GM21723 (cell line): ENCODE measurements around the gene THAP9.

Experiments
- ATAC-seq: cut with Tn5 transposase; IDR thresholded peaks from one replicate; pipeline ENCODE4 v1.9.1; 2021; ENCODE audit warnings: mild to moderate bottlenecking, moderate library complexity; ENCODE audit not compliant: unreplicated experiment

THAP9 gene

DNA sequence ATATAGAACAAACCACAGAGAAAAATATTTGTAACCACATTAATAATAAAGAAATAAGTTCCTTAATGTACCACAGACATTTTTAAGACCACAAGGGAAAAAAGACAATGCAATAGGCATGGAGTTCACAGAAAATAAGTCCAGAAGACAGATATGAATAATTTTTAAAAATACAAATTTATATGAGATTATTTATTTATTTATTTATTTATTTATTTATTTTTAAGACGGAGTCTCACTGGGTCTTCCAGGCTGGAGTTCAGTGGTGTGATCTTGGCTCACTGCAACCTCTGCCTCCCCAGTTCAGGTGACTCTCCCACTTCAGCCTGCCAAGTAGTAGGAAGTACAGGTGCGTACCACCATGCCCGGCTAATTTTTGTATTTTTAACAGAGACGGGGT is 53.7 kb downstream of the THAP9 start:
- no peak for ATAC-seq

DNA sequence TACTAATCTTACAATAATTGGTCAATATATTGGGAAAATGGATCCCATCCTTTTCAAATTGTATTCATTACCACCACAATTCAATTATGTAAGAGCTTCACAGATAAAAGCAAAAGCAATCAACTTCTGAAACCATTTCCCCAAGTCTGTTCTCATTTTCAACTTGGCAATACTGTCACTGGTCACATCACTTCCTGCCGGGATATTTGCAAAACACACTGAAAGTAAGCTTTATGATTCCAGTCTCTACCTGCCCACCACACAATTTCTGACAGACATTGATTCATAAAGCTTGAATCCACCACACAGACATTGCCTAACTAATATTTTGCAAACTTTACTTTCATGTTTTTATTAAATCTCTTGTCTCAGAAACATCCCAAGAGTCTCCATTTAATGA is 56.5 kb downstream of the THAP9 start:
- ATAC-seq = no peak

DNA sequence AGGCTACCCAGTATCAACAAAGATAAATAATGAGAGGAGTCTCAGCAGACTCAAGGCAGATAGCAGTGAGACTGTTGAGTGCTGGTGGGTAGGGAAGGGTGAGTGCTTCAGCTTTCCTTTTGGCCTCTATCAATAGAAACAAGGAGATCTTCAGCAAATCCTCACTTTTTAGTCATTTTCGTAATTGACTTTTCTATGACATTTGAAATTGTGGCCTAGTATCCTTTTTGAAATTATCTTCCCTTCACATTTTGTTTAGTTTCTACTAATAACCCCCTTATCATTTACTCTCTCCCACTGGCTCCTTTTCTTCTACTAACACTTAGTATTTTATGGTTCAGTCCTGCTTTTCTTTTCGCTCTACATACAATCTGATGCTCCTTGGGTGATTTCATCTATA is 65.2 kb downstream of the THAP9 start:
- no peak for ATAC-seq

DNA sequence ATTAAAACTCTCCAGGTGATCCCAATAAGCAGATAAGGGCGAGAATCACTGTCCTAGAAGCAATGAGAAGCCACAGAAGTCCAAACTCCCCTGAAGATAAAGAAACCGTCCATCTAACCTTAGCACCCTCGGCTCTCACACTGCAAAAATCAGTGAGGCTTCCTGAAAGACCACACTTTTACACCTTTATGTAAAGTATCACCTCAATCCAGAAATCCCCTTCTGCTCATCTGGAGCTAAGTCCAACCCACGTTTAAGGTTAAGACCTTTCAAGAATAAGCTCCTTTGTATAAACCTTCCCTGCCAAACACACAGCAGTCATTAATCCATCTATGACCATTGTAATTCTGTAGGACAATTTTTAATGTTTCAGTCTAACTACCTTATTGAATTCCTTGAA is 68.4 kb downstream of the THAP9 start:
- no peak for ATAC-seq

DNA sequence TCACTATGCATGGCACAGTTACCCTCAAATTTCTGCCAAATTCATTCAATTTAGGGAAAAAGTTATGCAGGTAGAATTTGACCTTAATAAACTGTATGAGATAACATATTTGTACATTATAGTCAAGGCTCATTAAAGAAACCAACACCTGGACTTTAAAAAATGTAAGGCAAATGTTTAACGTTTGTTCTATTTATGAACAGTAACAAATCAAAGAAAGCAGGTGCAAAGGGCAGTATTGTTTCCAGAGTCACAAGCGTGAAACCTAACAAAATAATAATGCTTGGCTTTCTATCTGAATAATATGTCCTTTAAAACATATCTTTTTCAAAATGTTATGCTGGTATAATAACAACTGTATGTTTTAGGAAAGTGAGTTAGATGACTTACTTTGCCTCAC is 68.9 kb downstream of the THAP9 start:
- no peak for ATAC-seq
